Lower lobe of right lung (tissue), 2 donors: ENCODE measurements around the gene RPL3. TPM values are rescaled to one million over a fixed set of nuclear protein-coding genes. Genes with fewer than 3 reads are reported as not detected.

Experiments
- ATAC-seq, 2 donors: fragments of 200-7000 bp; cut with Tn5 transposase; one replicate each; pipeline ENCODE4 v1.9.1; 2020 to 2022; ENCODE audit warnings: mild to moderate bottlenecking in 2 of 2, moderate library complexity in 2 of 2
- DNase-seq: peaks from one replicate; pipeline ENCODE4 v3.0.0-alpha.2; 2020
- H3K27ac ChIP-seq: fragments of 200-600 bp; one replicate; pipeline ENCODE4 v1.8.0; 2022
- H3K27me3 ChIP-seq: fragments of 200-600 bp; one replicate; pipeline ENCODE4 v1.8.0; 2022; ENCODE audit warnings: low read depth
- H3K36me3 ChIP-seq: fragments of 200-600 bp; one replicate; pipeline ENCODE4 v1.8.0; 2022; ENCODE audit warnings: mild to moderate bottlenecking
- H3K4me1 ChIP-seq: fragments of 200-600 bp; one replicate; pipeline ENCODE4 v1.8.0; 2022
- H3K4me3 ChIP-seq: fragments of 200-600 bp; one replicate; pipeline ENCODE4 v1.8.0; 2022; ENCODE audit warnings: mild to moderate bottlenecking
- H3K9me3 ChIP-seq: fragments of 200-600 bp; one replicate; pipeline ENCODE4 v1.8.0; 2022
- CTCF ChIP-seq: fragments of 200-600 bp; IDR thresholded peaks from one replicate; pipeline ENCODE4 v1.8.0; 2022; ENCODE audit warnings: antibody characterized with exemption, mild to moderate bottlenecking
- intact Hi-C: fragments of 100-400 bp; cut with DNase I; formaldehyde crosslinking; loops from one replicate; pipeline ENCODE4 v1.11.0; 2022
- total RNA-seq: library from RNA; stranded (reverse); fragmentation: NEBNext Ultra II Directional; extraction: Animal tissue kit (Norgen Biotek cat#: 25700); gene quantifications from one replicate; pipeline ENCODE4 v1.2.1, GENCODE V29; 2021
- donor health status: DM: no; HTN: yes; CAD: no; lungs with severe emphysema.

The RPL3 gene
- total RNA-seq, 1 donor from 2014 or later, result 1,467 TPM

GRCh38 chr22:39296981-39297489 lies 22.4 kb downstream of the RPL3 start:
- H3K36me3 ChIP-seq, result no peaks in the 10 kb centered on the region
- peaks cover 62% of the 10 kb centered on the region for H3K4me1 ChIP-seq
- TF ChIP-seq CTCF, result no peak
- no peak for ATAC-seq
- H3K9me3 ChIP-seq, result no peaks in the 10 kb centered on the region
- H3K27me3 ChIP-seq, result no peaks in the 10 kb centered on the region
- peak overlapping the region; percentile 60 for H3K27ac ChIP-seq
- no peak overlapping the region for H3K4me3 ChIP-seq
- DNase-seq, result no peak
- intact Hi-C loops, result no loop called here

GRCh38 chr22:39296535-39296934 lies 22.9 kb downstream of the RPL3 start:
- peaks cover 66% of the 10 kb centered on the region for H3K4me1 ChIP-seq
- no peaks in the 10 kb centered on the region for H3K9me3 ChIP-seq
- H3K27me3 ChIP-seq, result no peaks in the 10 kb centered on the region
- DNase-seq (no peak), ATAC-seq (no peak)
- H3K27ac ChIP-seq, result no peak overlapping the region
- H3K36me3 ChIP-seq, result no peaks in the 10 kb centered on the region
- TF ChIP-seq CTCF, result no peak
- no peak overlapping the region for H3K4me3 ChIP-seq
- intact Hi-C loops, result no loop called here

- Histone ChIP-seq H3K4me1 (peaks cover 62% of the 10 kb centered on the region), H3K9me3 (no peaks in the 10 kb centered on the region), H3K36me3 (no peaks in the 10 kb centered on the region), H3K27me3 (no peaks in the 10 kb centered on the region), H3K4me3 (no peak overlapping the region), H3K27ac (no peak overlapping the region)
- intact Hi-C loops, result no loop called here
- no peak for ATAC-seq
- no peak for DNase-seq
- TF ChIP-seq CTCF, result no peak
Measured at GRCh38 chr22:39294571-39295468, 24.6 kb downstream of the RPL3 start.

- Histone ChIP-seq H3K9me3 (no peaks in the 10 kb centered on the region), H3K27ac (no peak overlapping the region), H3K36me3 (no peaks in the 10 kb centered on the region), H3K4me1 (peaks cover 55% of the 10 kb centered on the region), H3K4me3 (no peak overlapping the region), H3K27me3 (no peaks in the 10 kb centered on the region)
- TF ChIP-seq CTCF, result no peak
- DNase-seq (no peak), ATAC-seq (no peak)
- intact Hi-C loops, result no loop called here
Measured at GRCh38 chr22:39293766-39294368, 25.6 kb downstream of the RPL3 start.

GRCh38 chr22:39292561-39293074 lies 26.8 kb downstream of the RPL3 start:
- no peaks in the 10 kb centered on the region for H3K27me3 ChIP-seq
- H3K4me3 ChIP-seq, result no peak overlapping the region
- peak overlapping the region; percentile 82 for H3K27ac ChIP-seq
- peak; percentile 92 to 93 for ATAC-seq
- H3K9me3 ChIP-seq, result no peaks in the 10 kb centered on the region
- TF ChIP-seq CTCF, result no peak
- DNase-seq, result peak; percentile 95
- intact Hi-C loops, result no loop called here
- peaks cover 52% of the 10 kb centered on the region for H3K4me1 ChIP-seq
- H3K36me3 ChIP-seq, result no peaks in the 10 kb centered on the region
